Gastroesophageal sphincter (tissue), 4 donors: Measurements from ENCODE around the gene APC. TPM values are rescaled to one million over a fixed set of nuclear protein-coding genes. Genes with fewer than 3 reads are reported as not detected.

ENCODE experiments used
- ATAC-seq: fragments of 150-250 bp; one replicate; pipeline ENCODE4 v1.9.1; 2016; ENCODE audit warnings: mild to moderate bottlenecking, moderate library complexity
- H3K27ac ChIP-seq, 4 donors: fragments of 200-600 bp; sonication (generic) in 3 of 4; 1 replicate in 3 of 4; 2 replicates in 1 of 4; pipeline ENCODE4 v1.5.1; 2016 to 2019
- H3K27me3 ChIP-seq: fragments of 200-600 bp; sonication (generic); one replicate; pipeline ENCODE4 v1.5.1; 2019
- H3K36me3 ChIP-seq, 2 donors: fragments of 200-600 bp; sonication (generic); one replicate each; pipeline ENCODE4 v1.5.1; 2019; ENCODE audit warnings: control low read depth in 1 of 2
- H3K4me1 ChIP-seq, 3 donors: fragments of 200-600 bp; sonication (generic); 1 replicate in 2 of 3; 2 replicates in 1 of 3; pipeline ENCODE4 v1.5.1; 2016 to 2019; ENCODE audit warnings: control low read depth in 2 of 3
- H3K4me3 ChIP-seq, 2 donors: fragments of 200-600 bp; sonication (generic); one replicate each; pipeline ENCODE4 v1.5.1; 2019; ENCODE audit warnings: mild to moderate bottlenecking in 1 of 2, moderate library complexity in 1 of 2
- H3K9me3 ChIP-seq, 3 donors: fragments of 200-600 bp; sonication (generic); one replicate each; pipeline ENCODE4 v1.5.1; 2017 to 2019; ENCODE audit warnings: control low read depth in 2 of 3
- EP300 ChIP-seq: sonication (generic); formaldehyde crosslinking; IDR thresholded peaks from one replicate; pipeline ENCODE4 v1.6.1; 2017; ENCODE audit warnings: antibody characterized with exemption, mild to moderate bottlenecking
- POLR2A ChIP-seq, 2 donors: fragments of 450-650 bp; IDR thresholded peaks; one replicate each; pipeline ENCODE4 v1.6.1; 2017; ENCODE audit warnings: antibody characterized with exemption in 2 of 2, mild to moderate bottlenecking in 2 of 2, moderate library complexity in 1 of 2
- POLR2AphosphoS5 ChIP-seq: sonication (generic); formaldehyde crosslinking; IDR thresholded peaks from one replicate; pipeline ENCODE4 v1.6.1; 2017; ENCODE audit warnings: antibody characterized with exemption
- WGBS, 2 donors: methylation state at CpG; one replicate each; pipeline ENCODE4 v1.1.5; 2018; ENCODE audit warnings: low coverage in 1 of 2; 5-methylcytosine and 5-hydroxymethylcytosine counted together
- total RNA-seq, 4 donors: library from RNA; depleted of rRNA; stranded (reverse); fragments of >200 nt; gene quantifications; one replicate each; pipeline ENCODE4 v1.1.0, GENCODE V29; 2016
- TF ChIP-seq, protein P1 (sequence below), 4 experiments: fragments of 200-600 bp in 2 of 4; fragments of 450-650 bp in 2 of 4; sonication (generic) in 1 of 4; IDR thresholded peaks; one replicate each; pipeline ENCODE4 v1.5.1; 2017 to 2019; ENCODE audit warnings: antibody characterized with exemption in 4 of 4, mild to moderate bottlenecking in 2 of 4, moderate library complexity in 2 of 4

Gene APC
- total RNA-seq, 4 donors from 2014 or later: 77.3 to 172 (median 112) TPM

DNA sequence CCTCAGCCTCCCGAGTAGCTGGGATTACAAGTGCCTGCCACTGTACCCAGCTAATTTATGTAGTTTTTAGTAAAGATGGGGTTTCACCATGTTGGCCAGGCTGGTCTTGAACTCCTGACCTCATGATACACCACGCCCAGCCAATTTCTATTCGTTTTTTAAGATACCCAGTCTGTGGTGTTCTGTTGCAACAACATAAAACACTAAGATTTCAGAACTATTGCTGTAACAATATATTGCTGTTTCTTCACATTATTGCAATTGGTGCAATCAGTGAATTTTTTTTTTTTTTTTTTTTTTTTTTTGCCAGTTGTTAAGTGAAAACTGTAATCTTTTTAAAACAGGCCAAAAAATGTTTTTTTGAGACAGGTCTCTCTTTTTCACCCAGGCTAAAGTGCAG, 133.3 kb downstream of the APC start:
- 45 to 55% methylated on average over 2 to 3 of the region's 3 CpGs for WGBS, 2 donors
- no peak overlapping the region for H3K27ac ChIP-seq
- peaks cover 0 to 66% of the 10 kb centered on the region in 2 donors for H3K36me3 ChIP-seq

DNA sequence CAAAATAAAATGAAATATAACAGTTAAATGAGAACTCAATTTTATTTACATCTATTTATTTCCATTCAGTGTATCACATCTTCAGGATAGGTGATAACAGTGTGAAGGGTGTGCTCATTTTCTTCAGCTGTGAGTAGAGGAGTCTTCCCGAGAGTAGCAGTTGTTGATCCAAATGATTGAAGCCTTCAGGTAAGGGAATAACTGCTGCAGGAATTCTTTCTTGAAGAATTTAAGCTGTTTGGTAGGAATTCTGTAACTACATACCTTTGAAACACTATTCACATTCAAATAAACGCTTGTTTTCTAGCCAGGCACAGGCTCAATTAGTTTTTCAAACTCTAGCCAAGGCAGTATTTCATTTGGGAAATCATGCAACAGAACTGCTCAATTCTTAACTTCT, 138.7 kb downstream of the APC start:
- WGBS, 2 donors: 48 to 59% methylated on average over 2 of the region's 2 CpGs
- peaks cover 0 to 10% (median 0%) of the 10 kb centered on the region in 3 donors for H3K4me1 ChIP-seq
- H3K9me3 ChIP-seq: no peaks in the 10 kb centered on the region
- ATAC-seq: no peak
- no peak overlapping the region for H3K27ac ChIP-seq
- peaks cover 0 to 65% of the 10 kb centered on the region in 2 donors for H3K36me3 ChIP-seq
- H3K27me3 ChIP-seq: no peaks in the 10 kb centered on the region
- H3K4me3 ChIP-seq: no peak overlapping the region
- TF ChIP-seq, protein P1, sequence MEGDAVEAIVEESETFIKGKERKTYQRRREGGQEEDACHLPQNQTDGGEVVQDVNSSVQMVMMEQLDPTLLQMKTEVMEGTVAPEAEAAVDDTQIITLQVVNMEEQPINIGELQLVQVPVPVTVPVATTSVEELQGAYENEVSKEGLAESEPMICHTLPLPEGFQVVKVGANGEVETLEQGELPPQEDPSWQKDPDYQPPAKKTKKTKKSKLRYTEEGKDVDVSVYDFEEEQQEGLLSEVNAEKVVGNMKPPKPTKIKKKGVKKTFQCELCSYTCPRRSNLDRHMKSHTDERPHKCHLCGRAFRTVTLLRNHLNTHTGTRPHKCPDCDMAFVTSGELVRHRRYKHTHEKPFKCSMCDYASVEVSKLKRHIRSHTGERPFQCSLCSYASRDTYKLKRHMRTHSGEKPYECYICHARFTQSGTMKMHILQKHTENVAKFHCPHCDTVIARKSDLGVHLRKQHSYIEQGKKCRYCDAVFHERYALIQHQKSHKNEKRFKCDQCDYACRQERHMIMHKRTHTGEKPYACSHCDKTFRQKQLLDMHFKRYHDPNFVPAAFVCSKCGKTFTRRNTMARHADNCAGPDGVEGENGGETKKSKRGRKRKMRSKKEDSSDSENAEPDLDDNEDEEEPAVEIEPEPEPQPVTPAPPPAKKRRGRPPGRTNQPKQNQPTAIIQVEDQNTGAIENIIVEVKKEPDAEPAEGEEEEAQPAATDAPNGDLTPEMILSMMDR (IDR thresholded peaks at IDR 0.05): no peak
- TF ChIP-seq POLR2AphosphoS5: no peak
- TF ChIP-seq EP300: no peak
- no peak for TF ChIP-seq POLR2A (IDR thresholded peaks at IDR 0.05)

More for the DNA sequence above, 133.3 kb downstream of the APC start:
- no peak overlapping the region for H3K4me3 ChIP-seq
- TF ChIP-seq EP300: no peak
- TF ChIP-seq POLR2A (IDR thresholded peaks at IDR 0.05): no peak
- no peak for TF ChIP-seq POLR2AphosphoS5
- TF ChIP-seq, protein P1 (IDR thresholded peaks at IDR 0.05): no peak
- H3K4me1 ChIP-seq: no peaks in the 10 kb centered on the region
- ATAC-seq: no peak
- H3K9me3 ChIP-seq: no peaks in the 10 kb centered on the region
- H3K27me3 ChIP-seq: no peaks in the 10 kb centered on the region

DNA sequence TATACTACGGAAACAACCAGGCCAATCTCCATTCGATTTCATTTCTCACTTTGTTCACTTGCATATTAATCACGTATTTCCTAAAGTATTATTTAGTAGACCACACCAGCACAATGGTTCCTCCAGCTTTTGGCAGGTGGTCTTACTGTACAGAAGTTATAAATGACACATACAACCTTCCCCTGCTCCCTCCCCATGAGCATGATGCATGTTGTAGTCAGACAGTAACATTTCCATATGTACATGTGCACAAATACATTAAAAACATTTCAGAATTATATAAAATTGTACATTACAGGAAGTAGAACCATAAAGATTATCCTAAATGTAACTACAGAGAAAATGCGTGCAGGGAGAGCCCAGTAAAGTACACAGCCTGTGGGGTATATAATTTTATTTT, 140.4 kb downstream of the APC start:
- Histone ChIP-seq H3K9me3 (no peaks in the 10 kb centered on the region), H3K4me1 (peaks cover 0 to 10% (median 0%) of the 10 kb centered on the region in 3 donors), H3K36me3 (peaks cover 0 to 80% of the 10 kb centered on the region in 2 donors), H3K27ac (no peak overlapping the region), H3K4me3 (no peak overlapping the region), H3K27me3 (no peaks in the 10 kb centered on the region)
- 61 to 84% methylated on average over 3 to 4 of the region's 4 CpGs for WGBS, 2 donors
- no peak for ATAC-seq
- TF ChIP-seq, protein P1 (IDR thresholded peaks at IDR 0.05): no peak
- TF ChIP-seq POLR2AphosphoS5 (no peak), EP300 (no peak), POLR2A (IDR thresholded peaks at IDR 0.05) (no peak)

DNA sequence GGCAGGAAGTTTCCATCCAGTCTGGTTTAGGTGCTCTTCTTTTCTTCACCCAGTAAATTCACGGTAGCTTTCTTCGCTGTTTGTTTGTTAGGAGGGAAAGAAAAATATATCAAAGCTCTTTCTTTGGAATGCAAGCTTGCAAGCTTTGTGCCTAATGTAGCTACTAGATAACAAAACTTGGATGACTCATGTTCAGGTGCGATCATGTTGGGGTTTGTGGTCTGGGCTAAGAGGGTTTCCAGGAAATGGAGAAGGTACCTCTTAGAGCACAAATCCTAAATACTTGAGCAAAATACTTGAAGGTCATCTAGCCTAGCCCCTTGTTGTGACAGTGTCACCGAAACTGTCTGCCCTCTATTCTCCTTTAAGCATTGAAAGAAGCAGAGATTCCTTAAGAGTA, 141.1 kb downstream of the APC start:
- Histone ChIP-seq H3K4me3 (no peak overlapping the region), H3K36me3 (peaks cover 2 to 86% of the 10 kb centered on the region in 2 donors), H3K27me3 (no peaks in the 10 kb centered on the region), H3K4me1 (peaks cover 0 to 10% (median 0%) of the 10 kb centered on the region in 3 donors), H3K9me3 (no peaks in the 10 kb centered on the region), H3K27ac (no peak overlapping the region)
- 81 to 84% methylated on average over 4 of the region's 4 CpGs for WGBS, 2 donors
- ATAC-seq: no peak
- TF ChIP-seq POLR2A (IDR thresholded peaks at IDR 0.05) (no peak), POLR2AphosphoS5 (no peak), EP300 (no peak)
- TF ChIP-seq, protein P1 (IDR thresholded peaks at IDR 0.05): no peak

DNA sequence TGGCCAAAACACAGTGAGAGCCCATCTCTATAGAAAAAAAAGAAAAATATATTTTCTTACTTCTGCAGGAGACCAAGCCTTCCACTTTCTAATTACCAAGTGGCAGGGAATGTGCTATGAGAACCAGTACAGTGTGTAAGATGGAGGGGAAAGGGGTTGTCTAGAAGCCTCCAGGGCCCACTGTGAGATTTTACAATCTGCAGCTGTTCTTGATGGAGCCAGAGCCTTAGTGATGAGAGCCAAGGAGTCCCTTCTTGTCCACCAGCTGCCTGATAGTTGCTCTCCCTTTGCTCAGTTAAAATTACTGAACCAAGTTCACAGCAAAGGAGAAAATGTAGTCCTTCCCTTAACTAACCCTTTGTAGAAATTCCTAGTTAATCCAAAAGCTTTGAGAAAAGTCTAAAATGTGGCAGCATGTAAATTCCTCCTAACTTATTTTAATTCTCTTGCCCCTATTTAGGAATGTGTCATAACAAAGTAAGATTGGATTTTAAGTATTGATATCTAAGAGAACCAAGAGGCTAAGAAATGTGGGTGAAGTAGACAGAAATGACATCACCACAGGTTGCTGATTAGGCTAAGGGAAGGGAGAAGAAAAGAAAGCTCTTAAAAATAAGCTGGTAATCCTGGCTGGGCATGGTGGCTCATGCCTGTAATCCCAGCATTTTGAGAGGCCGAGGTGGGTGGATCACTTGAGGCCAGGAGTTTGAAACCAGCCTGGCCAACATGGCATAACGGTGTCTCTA, 142.7 kb downstream of the APC start:
- H3K4me3 ChIP-seq: no peak overlapping the region
- TF ChIP-seq, protein P1 (IDR thresholded peaks at IDR 0.05): no peak
- TF ChIP-seq POLR2AphosphoS5: no peak
- no peak for TF ChIP-seq EP300
- no peak for TF ChIP-seq POLR2A (IDR thresholded peaks at IDR 0.05)
- H3K27me3 ChIP-seq: no peaks in the 10 kb centered on the region
- H3K36me3 ChIP-seq: peaks cover 7 to 98% of the 10 kb centered on the region in 2 donors
- H3K4me1 ChIP-seq: peaks cover 0 to 10% (median 0%) of the 10 kb centered on the region in 3 donors
- H3K9me3 ChIP-seq: no peaks in the 10 kb centered on the region
- no peak overlapping the region for H3K27ac ChIP-seq
- 82% methylated on average over 2 of the region's 2 CpGs; no CpG with 5 or more reads in 1 of the 2 donors for whole genome bisulfite sequencing, 2 donors
- ATAC-seq: no peak
